H1 (cell line): ENCODE measurements around the gene TANC1.

Source experiments
- CTCF ChIP-seq, 3 experiments: IDR thresholded peaks; 1 replicate in 2 of 3; 2 replicates in 1 of 3; pipeline versions ENCODE4 v1.5.1 to v1.6.1; 2011; ENCODE audit warnings: low read length in 3 of 3, mild to moderate bottlenecking in 3 of 3, inconsistent platforms in 2 of 3, low read depth in 1 of 3, moderate library complexity in 1 of 3; ENCODE audit not compliant: insufficient read depth in 1 of 3; ENCODE audit errors: control extremely low read depth in 1 of 3
- GABPA ChIP-seq: IDR thresholded peaks from 2 replicates; pipeline ENCODE4 v1.6.1; 2011; ENCODE audit warnings: mild to moderate bottlenecking, low read length, moderate library complexity, borderline replicate concordance; ENCODE audit not compliant: insufficient read depth
- KDM5A ChIP-seq: fragments of 200-600 bp; IDR thresholded peaks from 2 replicates; pipeline ENCODE4 v1.7.1; 2012; ENCODE audit warnings: mild to moderate bottlenecking, low read length, inconsistent platforms, mixed read lengths
- MAFK ChIP-seq: IDR thresholded peaks from 2 replicates; pipeline ENCODE4 v1.6.1; 2012; ENCODE audit warnings: low read depth, mild to moderate bottlenecking, improper control_type of control experiment, low read length
- SUZ12 ChIP-seq: fragments of 200-600 bp; sonication (generic); IDR thresholded peaks from 2 replicates; pipeline ENCODE4 v1.6.1; 2012; ENCODE audit warnings: mild to moderate bottlenecking, inconsistent platforms, low read length, moderate library complexity, mixed read lengths
- TEAD4 ChIP-seq: IDR thresholded peaks from 2 replicates; pipeline ENCODE4 v1.6.1; 2012; ENCODE audit warnings: low read depth, low read length, inconsistent platforms, mixed read lengths
- TF ChIP-seq, protein P1 (sequence below): IDR thresholded peaks from 2 replicates; pipeline ENCODE4 v1.6.1; 2012; ENCODE audit warnings: low read length, inconsistent platforms

- TF ChIP-seq CTCF (IDR thresholded peaks at IDR 0.05; ENCODE audit: control extremely low read depth in 1 of 3, insufficient read depth in 1 of 3, low read depth in 1 of 3, low read length in 3 of 3) (no peak), KDM5A (no peak), MAFK (no peak), GABPA (no peak), TEAD4 (no peak), SUZ12 (no peak)
- TF ChIP-seq, protein P1, sequence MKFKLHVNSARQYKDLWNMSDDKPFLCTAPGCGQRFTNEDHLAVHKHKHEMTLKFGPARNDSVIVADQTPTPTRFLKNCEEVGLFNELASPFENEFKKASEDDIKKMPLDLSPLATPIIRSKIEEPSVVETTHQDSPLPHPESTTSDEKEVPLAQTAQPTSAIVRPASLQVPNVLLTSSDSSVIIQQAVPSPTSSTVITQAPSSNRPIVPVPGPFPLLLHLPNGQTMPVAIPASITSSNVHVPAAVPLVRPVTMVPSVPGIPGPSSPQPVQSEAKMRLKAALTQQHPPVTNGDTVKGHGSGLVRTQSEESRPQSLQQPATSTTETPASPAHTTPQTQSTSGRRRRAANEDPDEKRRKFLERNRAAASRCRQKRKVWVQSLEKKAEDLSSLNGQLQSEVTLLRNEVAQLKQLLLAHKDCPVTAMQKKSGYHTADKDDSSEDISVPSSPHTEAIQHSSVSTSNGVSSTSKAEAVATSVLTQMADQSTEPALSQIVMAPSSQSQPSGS, result no peak
Observed at GRCh38 chr2:159206736-159207380, 238.4 kb downstream of the TANC1 start.
